Measurements from ENCODE around the gene CELA3A.

Gene CELA3A

GRCh38 chr1:22052115-22053016, 50.9 kb downstream of the CELA3A start, which contains the start of gene CDC42:
Gene CDC42, plus strand, starts transcription at chr1:22052709. Its CDS starts 25,770 bp downstream, at chr1:22078479.
- peak; percentile 97 for DNase-seq

GRCh38 chr1:22053017-22053860, 51.8 kb downstream of the CELA3A start:
- DNase-seq, result peak; percentile 74

- DNase-seq, result no peak
Measured at GRCh38 chr1:22053861-22054770, 52.7 kb downstream of the CELA3A start.

- no peak for DNase-seq
Measured at GRCh38 chr1:22055463-22055862, 54.0 kb downstream of the CELA3A start.

GRCh38 chr1:22056043-22056442, 54.6 kb downstream of the CELA3A start:
- no peak for DNase-seq

- DNase-seq, result no peak
Measured at GRCh38 chr1:22056936-22057335, 55.5 kb downstream of the CELA3A start.

- no peak for DNase-seq
Measured at GRCh38 chr1:22057861-22058260, 56.4 kb downstream of the CELA3A start.
